HepG2 (cell line): ENCODE measurements around the gene PDE9A. TPM values are rescaled to one million over a fixed set of nuclear protein-coding genes. Genes with fewer than 3 reads are reported as not detected.
"Not testable (repeated sequence)": the region's sequence is repeated elsewhere in the genome, so short reads cannot be mapped to it uniquely, and the experiment has no call there.

Experiments used
- ATAC-seq: fragments of 200-7000 bp; cut with Tn5 transposase; 3 replicates; pipeline ENCODE4 v1.9.1; 2020; ENCODE audit warnings: mild to moderate bottlenecking, moderate library complexity
- BruUV-seq: library from RNA; stranded (reverse); fragments of 400-500 nt; replicated peaks from 2 replicates; lab custom pipeline; 2021; lab: Mats Ljungman, UMichigan
- CTCF ChIA-PET: fragments of 300-600 bp; formaldehyde crosslinking; extraction: SDS; loops from one replicate; lab custom pipeline; 2021; ENCODE audit warnings: low total read pairs, inconsistent platforms, low intra/inter-chr PET ratio; lab: Yijun Ruan, JAX
- POLR2A ChIA-PET: fragments of 350-600 bp; sonication (Branson Sonifier 250); formaldehyde crosslinking; loops from one replicate; lab custom pipeline; 2020; ENCODE audit warnings: antibody characterized with exemption, inconsistent platforms; lab: Yijun Ruan, JAX
- DNase-seq: peaks from one replicate; pipeline ENCODE4 v3.0.0-alpha.2; 2015; ENCODE audit warnings: low spot score
- FAIRE-seq: peaks from 3 replicates; lab custom pipeline; 2011; peaks lifted over from hg19 to GRCh38; lab: Jason Lieb, UNC
- H2AFZ ChIP-seq: one replicate; pipeline ENCODE4 v1.6.1; 2011; ENCODE audit warnings: low read length, inconsistent platforms
- H3K27ac ChIP-seq: fragments of 300-600 bp; 3 replicates; pipeline ENCODE4 v1.8.0; 2011; ENCODE audit warnings: mixed run types, mild to moderate bottlenecking, mixed read lengths, low read length, inconsistent platforms; ENCODE audit not compliant: insufficient read depth; ENCODE audit errors: extremely low read length
- H3K27me3 ChIP-seq, 2 experiments: fragments of 200-600 bp in 1 of 2; 2 replicates in 1 of 2; 3 replicates in 1 of 2; pipeline versions ENCODE4 v1.6.0 to v1.8.0; 2011; ENCODE audit warnings: low read length in 2 of 2, mild to moderate bottlenecking in 2 of 2, moderate library complexity in 2 of 2, inconsistent platforms in 1 of 2; ENCODE audit not compliant: insufficient read depth in 2 of 2, control insufficient read depth in 1 of 2
- H3K36me3 ChIP-seq, 2 experiments: fragments of 200-600 bp in 1 of 2; replicated peaks in 1 of 2; 2 replicates in 1 of 2; 3 replicates in 1 of 2; pipeline versions ENCODE4 v1.5.1 to v1.8.0; 2011; ENCODE audit warnings: low read length in 2 of 2, inconsistent platforms in 1 of 2; ENCODE audit not compliant: insufficient read depth in 2 of 2, control insufficient read depth in 1 of 2
- H3K4me1 ChIP-seq: 2 replicates; pipeline ENCODE4 v1.5.1; 2012; ENCODE audit warnings: low read length, inconsistent platforms; ENCODE audit not compliant: insufficient read depth
- H3K4me2 ChIP-seq: 2 replicates; pipeline ENCODE4 v1.6.0; 2011; ENCODE audit warnings: low read depth, low read length, inconsistent platforms
- H3K4me3 ChIP-seq, 3 experiments: fragments of 200-600 bp in 1 of 3; sonication (generic), shearing (Covaris generic) in 1 of 3; replicated peaks in 1 of 3; 2 replicates each; pipeline ENCODE4 v1.5.1; 2011 to 2016; ENCODE audit warnings: low read length in 3 of 3, inconsistent platforms in 2 of 3, low read depth in 2 of 3, mild to moderate bottlenecking in 2 of 3, control low read depth in 1 of 3, mixed read lengths in 1 of 3; ENCODE audit not compliant: insufficient read depth in 1 of 3
- H3K79me2 ChIP-seq: one replicate; pipeline ENCODE4 v1.6.1; 2011; ENCODE audit warnings: low read length, inconsistent platforms; ENCODE audit not compliant: insufficient read depth
- H3K9ac ChIP-seq: 2 replicates; pipeline ENCODE4 v1.6.0; 2011; ENCODE audit warnings: mild to moderate bottlenecking, low read depth, low read length, inconsistent platforms; ENCODE audit not compliant: insufficient read depth
- H3K9me3 ChIP-seq: 2 replicates; pipeline ENCODE4 v1.5.1; 2012; ENCODE audit warnings: mild to moderate bottlenecking, low read length
- H4K20me1 ChIP-seq: 2 replicates; pipeline ENCODE4 v1.6.0; 2011; ENCODE audit warnings: inconsistent platforms, mild to moderate bottlenecking, low read length, moderate library complexity; ENCODE audit not compliant: insufficient read depth
- MLX ChIP-seq: IDR thresholded peaks from 2 replicates; pipeline ENCODE4 v1.6.1; 2016
- ZNF274 ChIP-seq: sonication (generic); formaldehyde crosslinking; IDR thresholded peaks from 2 replicates; pipeline ENCODE4 v1.5.1; 2020; ENCODE audit warnings: mild to moderate bottlenecking, missing genetic modification reagents
- ZNF761 ChIP-seq: sonication (generic); formaldehyde crosslinking; conservative IDR thresholded peaks from 2 replicates; pipeline ENCODE4 v1.4.0; 2020; ENCODE audit warnings: mild to moderate bottlenecking, missing genetic modification reagents
- WGBS: methylation state at CpG from one replicate; pipeline ENCODE4 v1.1.6; 2017; ENCODE audit warnings: low lambda C conversion rate; 5-methylcytosine and 5-hydroxymethylcytosine counted together
- in situ Hi-C: cut with HindIII; loops from 2 replicates; pipeline ENCODE4 v1.10.0; 2017; ENCODE audit warnings: low pct_unique_long_range_greater_than_20kb; ENCODE audit not compliant: extremely low pct_ligation_motif_present
- intact Hi-C: fragments of 100-400 bp; cut with micrococcal nuclease; formaldehyde crosslinking; loops from one replicate; pipeline ENCODE4 v1.10.0; 2022; ENCODE audit not compliant: unreplicated experiment
- polyA plus RNA-seq, 8 experiments: library from polyadenylated mRNA; depleted of rRNA in 3 of 8; stranded (reverse) in 7 of 8; unstranded in 1 of 8; fragments of >200 nt; fragmentation: Illumina TruSeq in 4 of 8; extraction: Trizol in 4 of 8; gene quantifications; 2 replicates each; pipeline versions ENCODE4 v1.2.1 to v1.2.3, GENCODE V29; 2011 to 2016; ENCODE audit warnings: low read depth in 4 of 8, missing spikeins in 1 of 8, mixed read lengths in 1 of 8; ENCODE audit not compliant: insufficient read depth in 1 of 8
- total RNA-seq, 5 experiments: library from RNA; depleted of rRNA; stranded (reverse); fragments of >200 nt; fragmentation: Illumina TruSeq; extraction: Trizol; gene quantifications; 2 replicates each; pipeline ENCODE4 v1.2.3, GENCODE V29; 2016; ENCODE audit warnings: low read depth in 1 of 5

Gene PDE9A
- total and polyA plus RNA-seq, 2 of the 13 experiments (the other 11 are each of a cell fraction or from before 2014, with no cell fraction given): 4.6 to 19.7 TPM

- Histone ChIP-seq H3K4me3 (no peak overlapping the region), H3K27ac (no peak overlapping the region), H3K79me2 (no peaks in the 10 kb centered on the region), H3K36me3 (no peaks in the 10 kb centered on the region), H3K9ac (no peak overlapping the region), H3K4me1 (peaks cover 49% of the 10 kb centered on the region), H3K27me3 (no peaks in the 10 kb centered on the region), H3K4me2 (no peak overlapping the region), H3K9me3 (no peaks in the 10 kb centered on the region), H2AFZ (no peak overlapping the region), H4K20me1 (no peaks in the 10 kb centered on the region)
- FAIRE-seq (no peak), DNase-seq (no peak), ATAC-seq (no peak)
- BruUV-seq: no TSS peak
- ChIA-PET CTCF (no interaction called here), POLR2A (no interaction called here)
- in situ Hi-C loops: loop anchor here (10.0 kb wide), 2 partner anchors 57 to 97 kb away; no protein-coding TSS in a partner anchor
- no peak for TF ChIP-seq ZNF274 (CRISPR knock-in tag)
- TF ChIP-seq ZNF761 (CRISPR knock-in tag): no peak
- no peak for TF ChIP-seq MLX (CRISPR knock-in tag)
- 98% methylated on average over 7 of the region's 7 CpGs for WGBS
- intact Hi-C loops: no loop called here
These were observed 54.7 kb downstream of the PDE9A start for GRCh38 chr21:42708107-42708506.

GRCh38 chr21:42708916-42709315 is 55.5 kb downstream of the PDE9A start:
- ATAC-seq, H3K9me3 ChIP-seq, FAIRE-seq, H3K27me3 ChIP-seq, CTCF ChIA-PET, H4K20me1 ChIP-seq, H3K36me3 ChIP-seq, POLR2A ChIA-PET, H3K79me2 ChIP-seq, H3K4me3 ChIP-seq, H3K4me2 ChIP-seq, BruUV-seq, H3K27ac ChIP-seq, H3K9ac ChIP-seq, intact Hi-C loops, H2AFZ ChIP-seq, DNase-seq: not testable (repeated sequence)
- in situ Hi-C loops: loop anchor here (10.0 kb wide), 2 partner anchors 56 to 96 kb away; no protein-coding TSS in a partner anchor
- 96% methylated on average over 1 of the region's 1 CpG for WGBS
- H3K4me1 ChIP-seq: peaks cover 50% of the 10 kb centered on the region
